HepG2 (cell line): ENCODE results near the gene POSTN. TPM values are rescaled to one million over a fixed set of nuclear protein-coding genes. Genes with fewer than 3 reads are reported as not detected.

Source experiments
- ATAC-seq: fragments of 200-7000 bp; cut with Tn5 transposase; 3 replicates; pipeline ENCODE4 v1.9.1; 2020; ENCODE audit warnings: mild to moderate bottlenecking, moderate library complexity
- BruUV-seq: library from RNA; stranded (reverse); fragments of 400-500 nt; replicated peaks from 2 replicates; lab custom pipeline; 2021; lab: Mats Ljungman, UMichigan
- CTCF ChIA-PET: fragments of 300-600 bp; formaldehyde crosslinking; extraction: SDS; loops from one replicate; lab custom pipeline; 2021; ENCODE audit warnings: low total read pairs, inconsistent platforms, low intra/inter-chr PET ratio; lab: Yijun Ruan, JAX
- POLR2A ChIA-PET: fragments of 350-600 bp; sonication (Branson Sonifier 250); formaldehyde crosslinking; loops from one replicate; lab custom pipeline; 2020; ENCODE audit warnings: antibody characterized with exemption, inconsistent platforms; lab: Yijun Ruan, JAX
- DNase-seq: peaks from one replicate; pipeline ENCODE4 v3.0.0-alpha.2; 2015; ENCODE audit warnings: low spot score
- FAIRE-seq: peaks from 3 replicates; lab custom pipeline; 2011; peaks lifted over from hg19 to GRCh38; lab: Jason Lieb, UNC
- H2AFZ ChIP-seq: one replicate; pipeline ENCODE4 v1.6.1; 2011; ENCODE audit warnings: low read length, inconsistent platforms
- H3K27ac ChIP-seq: fragments of 300-600 bp; 3 replicates; pipeline ENCODE4 v1.8.0; 2011; ENCODE audit warnings: mixed run types, mild to moderate bottlenecking, mixed read lengths, low read length, inconsistent platforms; ENCODE audit not compliant: insufficient read depth; ENCODE audit errors: extremely low read length
- H3K27me3 ChIP-seq, 2 experiments: fragments of 200-600 bp in 1 of 2; 2 replicates in 1 of 2; 3 replicates in 1 of 2; pipeline versions ENCODE4 v1.6.0 to v1.8.0; 2011; ENCODE audit warnings: low read length in 2 of 2, mild to moderate bottlenecking in 2 of 2, moderate library complexity in 2 of 2, inconsistent platforms in 1 of 2; ENCODE audit not compliant: insufficient read depth in 2 of 2, control insufficient read depth in 1 of 2
- H3K36me3 ChIP-seq, 2 experiments: fragments of 200-600 bp in 1 of 2; replicated peaks in 1 of 2; 2 replicates in 1 of 2; 3 replicates in 1 of 2; pipeline versions ENCODE4 v1.5.1 to v1.8.0; 2011; ENCODE audit warnings: low read length in 2 of 2, inconsistent platforms in 1 of 2; ENCODE audit not compliant: insufficient read depth in 2 of 2, control insufficient read depth in 1 of 2
- H3K4me1 ChIP-seq: 2 replicates; pipeline ENCODE4 v1.5.1; 2012; ENCODE audit warnings: low read length, inconsistent platforms; ENCODE audit not compliant: insufficient read depth
- H3K4me2 ChIP-seq: 2 replicates; pipeline ENCODE4 v1.6.0; 2011; ENCODE audit warnings: low read depth, low read length, inconsistent platforms
- H3K4me3 ChIP-seq, 3 experiments: fragments of 200-600 bp in 1 of 3; sonication (generic), shearing (Covaris generic) in 1 of 3; replicated peaks in 1 of 3; 2 replicates each; pipeline ENCODE4 v1.5.1; 2011 to 2016; ENCODE audit warnings: low read length in 3 of 3, inconsistent platforms in 2 of 3, low read depth in 2 of 3, mild to moderate bottlenecking in 2 of 3, control low read depth in 1 of 3, mixed read lengths in 1 of 3; ENCODE audit not compliant: insufficient read depth in 1 of 3
- H3K79me2 ChIP-seq: one replicate; pipeline ENCODE4 v1.6.1; 2011; ENCODE audit warnings: low read length, inconsistent platforms; ENCODE audit not compliant: insufficient read depth
- H3K9ac ChIP-seq: 2 replicates; pipeline ENCODE4 v1.6.0; 2011; ENCODE audit warnings: mild to moderate bottlenecking, low read depth, low read length, inconsistent platforms; ENCODE audit not compliant: insufficient read depth
- H3K9me3 ChIP-seq: 2 replicates; pipeline ENCODE4 v1.5.1; 2012; ENCODE audit warnings: mild to moderate bottlenecking, low read length
- H4K20me1 ChIP-seq: 2 replicates; pipeline ENCODE4 v1.6.0; 2011; ENCODE audit warnings: inconsistent platforms, mild to moderate bottlenecking, low read length, moderate library complexity; ENCODE audit not compliant: insufficient read depth
- FLYWCH1 ChIP-seq: sonication (generic); formaldehyde crosslinking; IDR thresholded peaks from 2 replicates; pipeline ENCODE4 v1.8.1; 2023; ENCODE audit warnings: mild to moderate bottlenecking, missing genetic modification reagents
- JUNB ChIP-seq: sonication (generic); formaldehyde crosslinking; IDR thresholded peaks from 2 replicates; pipeline ENCODE4 v1.8.0; 2022; ENCODE audit warnings: missing genetic modification reagents, mild to moderate bottlenecking, borderline replicate concordance
- NFYB ChIP-seq: sonication (generic); formaldehyde crosslinking; IDR thresholded peaks from 2 replicates; pipeline ENCODE4 v1.4.0; 2020; ENCODE audit warnings: missing genetic modification reagents
- PITX1 ChIP-seq: sonication (generic); formaldehyde crosslinking; IDR thresholded peaks from 2 replicates; pipeline ENCODE4 v1.5.1; 2020; ENCODE audit warnings: mild to moderate bottlenecking, missing genetic modification reagents
- PLRG1 ChIP-seq: fragments of 450-650 bp; conservative IDR thresholded peaks from 2 replicates; pipeline ENCODE4 v1.6.1; 2016
- SALL1 ChIP-seq: sonication (generic); formaldehyde crosslinking; IDR thresholded peaks from 2 replicates; pipeline ENCODE4 v1.8.0; 2022; ENCODE audit warnings: mild to moderate bottlenecking, missing genetic modification reagents
- SCMH1 ChIP-seq: sonication (generic); formaldehyde crosslinking; IDR thresholded peaks from 2 replicates; pipeline ENCODE4 v1.9.0; 2021; ENCODE audit warnings: missing genetic modification reagents, mild to moderate bottlenecking, borderline replicate concordance
- SOX13 ChIP-seq, 3 experiments: fragments of 450-650 bp in 1 of 3; sonication (generic) in 1 of 3; formaldehyde crosslinking in 1 of 3; IDR thresholded peaks in 2 of 3; conservative IDR thresholded peaks in 1 of 3; 2 replicates each; pipeline versions ENCODE4 v1.5.0 to v1.6.1; 2016 to 2020; ENCODE audit warnings: antibody characterized with exemption in 1 of 3, mild to moderate bottlenecking in 1 of 3, missing compliant biosample characterization in 1 of 3, missing genetic modification reagents in 1 of 3, moderate library complexity in 1 of 3
- ZBTB26 ChIP-seq: IDR thresholded peaks from 2 replicates; pipeline ENCODE4 v1.6.1; 2016; ENCODE audit warnings: missing compliant biosample characterization, missing genetic modification reagents, borderline replicate concordance
- ZFP37 ChIP-seq: sonication (generic); formaldehyde crosslinking; IDR thresholded peaks from 2 replicates; pipeline ENCODE4 v1.4.0; 2020; ENCODE audit warnings: missing genetic modification reagents, borderline replicate concordance
- ZKSCAN5 ChIP-seq: sonication (generic); formaldehyde crosslinking; IDR thresholded peaks from 2 replicates; pipeline ENCODE4 v1.5.1; 2020; ENCODE audit warnings: mild to moderate bottlenecking, missing genetic modification reagents
- ZMYM2 ChIP-seq: sonication (generic); formaldehyde crosslinking; IDR thresholded peaks from 2 replicates; pipeline ENCODE4 v1.8.0; 2022; ENCODE audit warnings: mild to moderate bottlenecking, missing genetic modification reagents
- ZNF335 ChIP-seq: sonication (generic); formaldehyde crosslinking; IDR thresholded peaks from 2 replicates; pipeline ENCODE4 v1.4.0; 2020; ENCODE audit warnings: missing genetic modification reagents
- ZNF33B ChIP-seq: sonication (generic); formaldehyde crosslinking; IDR thresholded peaks from 2 replicates; pipeline ENCODE4 v1.5.1; 2020; ENCODE audit warnings: mild to moderate bottlenecking, missing genetic modification reagents
- ZNF383 ChIP-seq: sonication (generic); formaldehyde crosslinking; IDR thresholded peaks from 2 replicates; pipeline ENCODE4 v1.4.0; 2020; ENCODE audit warnings: missing genetic modification reagents, mild to moderate bottlenecking, borderline replicate concordance
- ZNF703 ChIP-seq: sonication (generic); formaldehyde crosslinking; IDR thresholded peaks from 2 replicates; pipeline ENCODE4 v1.5.1; 2020; ENCODE audit warnings: missing genetic modification reagents, mild to moderate bottlenecking, moderate library complexity, borderline replicate concordance
- WGBS: methylation state at CpG from one replicate; pipeline ENCODE4 v1.1.6; 2017; ENCODE audit warnings: low lambda C conversion rate; 5-methylcytosine and 5-hydroxymethylcytosine counted together
- in situ Hi-C: cut with HindIII; loops from 2 replicates; pipeline ENCODE4 v1.10.0; 2017; ENCODE audit warnings: low pct_unique_long_range_greater_than_20kb; ENCODE audit not compliant: extremely low pct_ligation_motif_present
- intact Hi-C: fragments of 100-400 bp; cut with micrococcal nuclease; formaldehyde crosslinking; loops from one replicate; pipeline ENCODE4 v1.10.0; 2022; ENCODE audit not compliant: unreplicated experiment
- polyA plus RNA-seq, 8 experiments: library from polyadenylated mRNA; depleted of rRNA in 3 of 8; stranded (reverse) in 7 of 8; unstranded in 1 of 8; fragments of >200 nt; fragmentation: Illumina TruSeq in 4 of 8; extraction: Trizol in 4 of 8; gene quantifications; 2 replicates each; pipeline versions ENCODE4 v1.2.1 to v1.2.3, GENCODE V29; 2011 to 2016; ENCODE audit warnings: low read depth in 4 of 8, missing spikeins in 1 of 8, mixed read lengths in 1 of 8; ENCODE audit not compliant: insufficient read depth in 1 of 8
- total RNA-seq, 5 experiments: library from RNA; depleted of rRNA; stranded (reverse); fragments of >200 nt; fragmentation: Illumina TruSeq; extraction: Trizol; gene quantifications; 2 replicates each; pipeline ENCODE4 v1.2.3, GENCODE V29; 2016; ENCODE audit warnings: low read depth in 1 of 5
- TF ChIP-seq, protein P1 (sequence below): sonication (generic); formaldehyde crosslinking; conservative IDR thresholded peaks from 2 replicates; pipeline ENCODE4 v1.8.0; 2022; ENCODE audit warnings: missing genetic modification reagents

POSTN gene
- total and polyA plus RNA-seq, 2 of the 13 experiments (the other 11 are each of a cell fraction or from before 2014, with no cell fraction given) = not detected

- no peak for TF ChIP-seq ZBTB26
- TF ChIP-seq PITX1 (CRISPR knock-in tag) = no peak
- TF ChIP-seq ZNF383 = no peak
- TF ChIP-seq SOX13 (IDR thresholded peaks at IDR 0.05) = no peak
- TF ChIP-seq SOX13 (CRISPR knock-in tag; conservative IDR thresholded peaks at IDR 0.05 in 1 of 2, IDR thresholded peaks at IDR 0.05 in 1 of 2) = no peak
- no peak for TF ChIP-seq ZNF33B (CRISPR knock-in tag)
- TF ChIP-seq NFYB (CRISPR knock-in tag) = no peak
Observed at GRCh38 chr13:37636701-37637100, 38.1 kb upstream of the POSTN start (continued).

- CTCF ChIA-PET = no interaction called here
Observed at GRCh38 chr13:37632294-37632693, 33.7 kb upstream of the POSTN start.

More at GRCh38 chr13:37632294-37632693, 33.7 kb upstream of the POSTN start:
- Histone ChIP-seq H3K9ac (no peak overlapping the region), H3K79me2 (no peaks in the 10 kb centered on the region), H3K4me1 (no peaks in the 10 kb centered on the region), H2AFZ (no peak overlapping the region), H3K36me3 (no peaks in the 10 kb centered on the region), H3K9me3 (no peaks in the 10 kb centered on the region), H3K4me2 (no peak overlapping the region), H3K4me3 (no peak overlapping the region), H4K20me1 (no peaks in the 10 kb centered on the region), H3K27me3 (no peaks in the 10 kb centered on the region; a peak in 1 of 5 replicates), H3K27ac (no peak overlapping the region)
- intact Hi-C loops (no loop called here), in situ Hi-C loops (no loop called here)
- DNase-seq (no peak), ATAC-seq (no peak), FAIRE-seq (no peak)
- POLR2A ChIA-PET = no interaction called here
- 6% methylated on average over 5 of the region's 5 CpGs for WGBS
- BruUV-seq = no TSS peak
- TF ChIP-seq ZNF703 = no peak
- no peak for TF ChIP-seq ZKSCAN5
- no peak for TF ChIP-seq ZFP37 (CRISPR knock-in tag)
- no peak for TF ChIP-seq ZMYM2
- TF ChIP-seq, protein P1, sequence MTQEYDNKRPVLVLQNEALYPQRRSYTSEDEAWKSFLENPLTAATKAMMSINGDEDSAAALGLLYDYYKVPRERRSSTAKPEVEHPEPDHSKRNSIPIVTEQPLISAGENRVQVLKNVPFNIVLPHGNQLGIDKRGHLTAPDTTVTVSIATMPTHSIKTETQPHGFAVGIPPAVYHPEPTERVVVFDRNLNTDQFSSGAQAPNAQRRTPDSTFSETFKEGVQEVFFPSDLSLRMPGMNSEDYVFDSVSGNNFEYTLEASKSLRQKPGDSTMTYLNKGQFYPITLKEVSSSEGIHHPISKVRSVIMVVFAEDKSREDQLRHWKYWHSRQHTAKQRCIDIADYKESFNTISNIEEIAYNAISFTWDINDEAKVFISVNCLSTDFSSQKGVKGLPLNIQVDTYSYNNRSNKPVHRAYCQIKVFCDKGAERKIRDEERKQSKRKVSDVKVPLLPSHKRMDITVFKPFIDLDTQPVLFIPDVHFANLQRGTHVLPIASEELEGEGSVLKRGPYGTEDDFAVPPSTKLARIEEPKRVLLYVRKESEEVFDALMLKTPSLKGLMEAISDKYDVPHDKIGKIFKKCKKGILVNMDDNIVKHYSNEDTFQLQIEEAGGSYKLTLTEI (CRISPR knock-in tag) = no peak
- TF ChIP-seq SCMH1 = no peak
- no peak for TF ChIP-seq FLYWCH1 (CRISPR knock-in tag)
- TF ChIP-seq ZNF335 (CRISPR knock-in tag) = no peak
- TF ChIP-seq JUNB (CRISPR knock-in tag) = no peak
- no peak for TF ChIP-seq PLRG1
- no peak for TF ChIP-seq SALL1
